ENCODE results near the gene RNU4-1.
A peak's percentile ranks its signal among the peaks of the same experiment; 100 is the strongest.
"Not testable (repeated sequence)": the region's sequence is repeated elsewhere in the genome, so short reads cannot be mapped to it uniquely, and the experiment has no call there.

Gene RNU4-1

GRCh38 chr12:120292661-120293531, at the start of gene RNU4-1:
Gene RNU4-1 (minus strand): TSS chr12:120293237.
- DNase-seq (ENCODE audit: low read depth in 2 of 2) = peak; percentile 39 to 65

GRCh38 chr12:120342175-120343038, 49.4 kb upstream of the RNU4-1 start:
- no peak for DNase-seq (ENCODE audit: low read depth in 2 of 2)

GRCh38 chr12:120339256-120339655, 46.2 kb upstream of the RNU4-1 start:
- DNase-seq (ENCODE audit: low read depth in 2 of 2) = no peak

- no peak for DNase-seq (ENCODE audit: low read depth in 2 of 2)
Observed at GRCh38 chr12:120337730-120338129, 44.7 kb upstream of the RNU4-1 start.

- not testable (repeated sequence) for DNase-seq (ENCODE audit: low read depth in 2 of 2)
Observed at GRCh38 chr12:120336392-120336791, 43.4 kb upstream of the RNU4-1 start.

GRCh38 chr12:120335447-120335846, 42.4 kb upstream of the RNU4-1 start:
- DNase-seq (ENCODE audit: low read depth in 2 of 2) = peak in 1 of 2 donors; percentile 5

- no peak for DNase-seq (ENCODE audit: low read depth in 2 of 2)
Observed at GRCh38 chr12:120332523-120332922, 39.5 kb upstream of the RNU4-1 start.

- no peak for DNase-seq (ENCODE audit: low read depth in 2 of 2)
Observed at GRCh38 chr12:120332041-120332440, 39.0 kb upstream of the RNU4-1 start.

GRCh38 chr12:120331390-120331789, 38.4 kb upstream of the RNU4-1 start:
- DNase-seq (ENCODE audit: low read depth in 2 of 2) = no peak

GRCh38 chr12:120328228-120328627, 35.2 kb upstream of the RNU4-1 start:
- DNase-seq (ENCODE audit: low read depth in 2 of 2) = no peak

GRCh38 chr12:120327593-120327992, 34.6 kb upstream of the RNU4-1 start, which contains the start of gene PLA2G1B:
Gene PLA2G1B (minus strand): TSS chr12:120327779. CDS start chr12:120327753, 26 bp downstream.
- no peak for DNase-seq (ENCODE audit: low read depth in 2 of 2)

GRCh38 chr12:120324841-120325417, 31.9 kb upstream of the RNU4-1 start:
- DNase-seq (ENCODE audit: low read depth in 2 of 2) = no peak

- DNase-seq (ENCODE audit: low read depth in 2 of 2) = no peak
Observed at GRCh38 chr12:120323772-120324171, 30.7 kb upstream of the RNU4-1 start.

GRCh38 chr12:120321382-120322202, 28.6 kb upstream of the RNU4-1 start:
- no peak for DNase-seq (ENCODE audit: low read depth in 2 of 2)

GRCh38 chr12:120317224-120318105, 24.4 kb upstream of the RNU4-1 start:
- peak; percentile 100 for DNase-seq (ENCODE audit: low read depth in 2 of 2)

- no peak for DNase-seq (ENCODE audit: low read depth in 2 of 2)
Observed at GRCh38 chr12:120316798-120317223, 23.8 kb upstream of the RNU4-1 start.

GRCh38 chr12:120314220-120314619, 21.2 kb upstream of the RNU4-1 start:
- DNase-seq (ENCODE audit: low read depth in 2 of 2) = no peak

GRCh38 chr12:120301962-120302815, 9.2 kb upstream of the RNU4-1 start, which contains the start of gene SIRT4:
Gene SIRT4 (plus strand): TSS chr12:120302321. CDS start chr12:120303562, 1,241 bp downstream.
- peak; percentile 73 to 84 for DNase-seq (ENCODE audit: low read depth in 2 of 2)

- peak in 1 of 2 donors; percentile 21 for DNase-seq (ENCODE audit: low read depth in 2 of 2)
Observed at GRCh38 chr12:120292411-120292660, 701 bp downstream of the RNU4-1 start.

Data from stimulated activated CD4-positive, alpha-beta T cell treated with anti-CD3 and anti-CD28 coated beads, Interleukin-1b, Interleukin-23, amount 100 ng/mL, for 4 hours (primary cell).